ENCODE results near the gene RAMP3. TPM values are rescaled to one million over a fixed set of nuclear protein-coding genes. Genes with fewer than 3 reads are reported as not detected.

The RAMP3 gene
- total and polyA plus RNA-seq, 9 of the 15 experiments (the other 6 are each of a cell fraction or from before 2014, with no cell fraction given) = not detected

- TF ChIP-seq ZNF609 (CRISPR knock-in tag; IDR thresholded peaks at IDR 0.05; ENCODE audit: borderline replicate concordance) = no peak
These were observed 897 bp upstream of the RAMP3 start (continued) for GRCh38 chr7:45156516-45157272.

GRCh38 chr7:45157286-45157652, 322 bp upstream of the RAMP3 start:
- peaks cover 4 to 11% of the 10 kb centered on the region in 2 experiments; a peak in 2 of 5 replicates for H3K4me1 ChIP-seq (replicated peaks in 1 of 2; ENCODE audit: control insufficient read depth in 2 of 2, insufficient read depth in 2 of 2, low read length in 2 of 2)
- no peaks in the 10 kb centered on the region for H3K36me3 ChIP-seq (ENCODE audit: control insufficient read depth, insufficient read depth, low read length)
- intact Hi-C loops (cut with micrococcal nuclease) = no loop called here
- H3K9me1 ChIP-seq (ENCODE audit: control insufficient read depth, insufficient read depth, low read length) = no peaks in the 10 kb centered on the region
- no peak overlapping the region for H2AFZ ChIP-seq (ENCODE audit: low read depth, low read length)
- DNase-seq (ENCODE audit: extremely low read depth in 1 of 4, low spot score in 3 of 4) (no peak), ATAC-seq (no peak), FAIRE-seq (no peak)
- no TSS peak for BruUV-seq (replicated peaks)
- POLR2A ChIA-PET = no interaction called here
- H4K20me1 ChIP-seq (replicated peaks; ENCODE audit: control insufficient read depth, insufficient read depth, low read length) = no peaks in the 10 kb centered on the region
- in situ Hi-C loops (cut with MboI) = loop anchor here (25.0 kb wide), 1 partner anchor 705 kb away; the partner anchor contains the start of gene CCDC201
- CTCF ChIA-PET (ENCODE audit: low intra/inter-chr PET ratio) = interaction anchor here (3.7 kb wide), 1 partner anchor 103 kb away, joined by 56 read pairs; no protein-coding TSS in a partner anchor
- H3K9me3 ChIP-seq (replicated peaks; ENCODE audit: control insufficient read depth, insufficient read depth, low read depth, low read length) = no peaks in the 10 kb centered on the region
- H3K4me3 ChIP-seq = no peak overlapping the region
- H3K27me3 ChIP-seq (ENCODE audit: control insufficient read depth in 2 of 2, insufficient read depth in 2 of 2, low read length in 2 of 2) = peaks cover 23 to 51% of the 10 kb centered on the region in 2 experiments; a peak in 4 of 5 replicates
- H3K79me2 ChIP-seq (ENCODE audit: control insufficient read depth, insufficient read depth, low read length) = no peaks in the 10 kb centered on the region
- no peak overlapping the region for H3K9ac ChIP-seq (ENCODE audit: insufficient read depth in 1 of 2, low read depth in 2 of 2, low read length in 2 of 2)
- 3% methylated on average over 13 of the region's 14 CpGs for WGBS (ENCODE audit: insufficient coverage, low coverage, missing lambda C conversion rate)
- no peak overlapping the region for H3K4me2 ChIP-seq (ENCODE audit: insufficient read depth, low read length)
- no peak overlapping the region for H3K27ac ChIP-seq (ENCODE audit: extremely low read depth, low read depth, low read length)
- no peak for TF ChIP-seq CSDE1 (IDR thresholded peaks at IDR 0.05)
- TF ChIP-seq RBM25 (IDR thresholded peaks at IDR 0.05; ENCODE audit: low read depth, low read length, severe bottlenecking) = no peak
- no peak for TF ChIP-seq BCOR (IDR thresholded peaks at IDR 0.05)
- no peak for TF ChIP-seq ZNF324 (CRISPR knock-in tag; IDR thresholded peaks at IDR 0.05)
- TF ChIP-seq ZNF124 (CRISPR knock-in tag; IDR thresholded peaks at IDR 0.05) = no peak
- no peak for TF ChIP-seq SUPT5H (IDR thresholded peaks at IDR 0.05)
- TF ChIP-seq MIER1 (IDR thresholded peaks at IDR 0.05; ENCODE audit: low read depth) = no peak
- no peak for TF ChIP-seq GTF2A2 (tag; IDR thresholded peaks at IDR 0.05)
- TF ChIP-seq ZBTB17 (CRISPR knock-in tag; IDR thresholded peaks at IDR 0.05) = no peak
- no peak for TF ChIP-seq MEF2D (tag; conservative IDR thresholded peaks at IDR 0.05; ENCODE audit: low read depth)
- TF ChIP-seq CBX5 (IDR thresholded peaks at IDR 0.05; ENCODE audit: borderline replicate concordance, low read depth) = no peak
- TF ChIP-seq OTX1 (CRISPR knock-in tag; IDR thresholded peaks at IDR 0.05) = no peak
- TF ChIP-seq TEAD1 (CRISPR knock-in tag; IDR thresholded peaks at IDR 0.05) = no peak
- no peak for TF ChIP-seq ZNF184 (CRISPR knock-in tag; IDR thresholded peaks at IDR 0.05)
- no peak for TF ChIP-seq TEAD4 (IDR thresholded peaks at IDR 0.05; ENCODE audit: low read length)
- no peak for TF ChIP-seq TEAD4 (CRISPR knock-in tag; IDR thresholded peaks at IDR 0.05; ENCODE audit: borderline replicate concordance)
- TF ChIP-seq MAX (CRISPR knock-in tag; IDR thresholded peaks at IDR 0.05) = no peak
- no peak for TF ChIP-seq RBM34 (IDR thresholded peaks at IDR 0.05; ENCODE audit: borderline replicate concordance, insufficient read depth, low read length)
